DMS 273 (cell line): ENCODE measurements around the gene ARID3B.

Source experiments
- DNase-seq: peaks from one replicate; lab custom pipeline; 2025; ENCODE audit not compliant: unreplicated experiment; lab: John Stamatoyannopoulos, UW

The ARID3B gene

GRCh38 chr15:74540761-74541493 is at the start of gene ARID3B:
Gene ARID3B (plus strand): TSS chr15:74541220. CDS start chr15:74543937, 2,717 bp downstream.
- DNase-seq = peak; percentile 98

GRCh38 chr15:74496648-74497047 is 44.4 kb upstream of the ARID3B start:
- no peak for DNase-seq

- DNase-seq = peak; percentile 79
Measured at GRCh38 chr15:74497584-74497983, 43.4 kb upstream of the ARID3B start.

GRCh38 chr15:74499366-74499765 is 41.7 kb upstream of the ARID3B start:
- no peak for DNase-seq

DNA sequence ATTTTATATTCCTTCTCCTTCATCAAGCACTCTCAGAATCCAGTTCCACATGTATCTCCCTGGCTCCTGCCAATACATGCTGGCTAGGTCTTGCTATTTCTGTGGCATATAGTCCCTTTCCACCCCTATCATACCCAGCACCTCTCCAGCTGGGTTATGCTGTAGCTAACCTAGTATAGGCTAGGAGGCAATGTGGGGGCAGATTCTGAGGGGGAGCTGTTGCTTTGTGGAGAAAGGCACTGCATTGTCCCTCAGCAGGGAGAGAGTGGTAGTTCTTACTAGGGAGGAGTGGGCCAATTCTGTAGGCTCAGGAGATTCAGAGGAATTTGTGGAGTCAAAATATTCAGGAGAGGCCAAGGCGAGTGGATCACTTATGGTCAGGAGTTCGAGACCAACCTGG is 40.6 kb upstream of the ARID3B start:
- peak; percentile 6 for DNase-seq

DNA sequence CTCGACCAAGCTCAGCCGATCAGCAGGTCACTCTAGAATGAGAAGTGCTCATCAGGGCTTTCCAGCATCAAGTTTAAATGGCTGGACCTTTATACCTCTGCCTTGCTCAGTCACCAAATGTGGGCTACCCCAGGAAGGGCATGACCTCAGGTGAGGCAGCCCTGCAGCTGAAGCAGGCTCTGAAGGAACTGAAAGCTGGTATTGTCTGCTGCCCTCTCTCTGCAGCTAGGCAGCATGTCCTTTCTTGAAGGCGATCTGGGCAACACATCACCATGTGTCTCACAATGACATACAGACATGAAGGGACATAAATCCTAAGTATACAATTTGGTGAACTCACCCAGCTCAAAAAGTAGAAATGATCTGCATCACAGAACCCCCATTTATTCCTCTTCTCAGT is 38.7 kb upstream of the ARID3B start:
- no peak for DNase-seq

GRCh38 chr15:74504418-74504817 is 36.6 kb upstream of the ARID3B start:
- no peak for DNase-seq

DNA sequence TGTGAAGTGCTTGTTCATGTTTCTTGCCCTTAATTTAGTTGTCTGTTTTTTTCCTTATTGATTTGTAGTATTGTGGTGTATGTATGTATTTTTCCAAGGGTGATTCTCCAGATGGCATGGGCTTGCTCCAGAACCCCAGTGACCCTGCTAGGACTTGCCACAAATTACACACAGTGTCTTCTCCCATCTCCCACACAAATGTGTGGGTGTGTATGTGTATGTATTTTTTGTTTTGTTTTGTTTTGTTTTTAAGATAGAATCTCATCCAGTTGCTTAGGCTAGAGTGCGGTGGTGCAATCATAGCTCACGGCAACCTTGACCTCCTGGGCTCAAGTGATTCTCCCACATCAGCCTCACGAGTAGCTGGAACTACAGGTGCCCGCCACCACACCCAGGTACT is 36.2 kb upstream of the ARID3B start:
- no peak for DNase-seq

- peak; percentile 41 for DNase-seq
Measured at GRCh38 chr15:74505837-74506514, 35.0 kb upstream of the ARID3B start.

GRCh38 chr15:74506515-74506840 is 34.5 kb upstream of the ARID3B start:
- no peak for DNase-seq

- peak; percentile 8 for DNase-seq
Measured at GRCh38 chr15:74511583-74511982, 29.4 kb upstream of the ARID3B start.

DNA sequence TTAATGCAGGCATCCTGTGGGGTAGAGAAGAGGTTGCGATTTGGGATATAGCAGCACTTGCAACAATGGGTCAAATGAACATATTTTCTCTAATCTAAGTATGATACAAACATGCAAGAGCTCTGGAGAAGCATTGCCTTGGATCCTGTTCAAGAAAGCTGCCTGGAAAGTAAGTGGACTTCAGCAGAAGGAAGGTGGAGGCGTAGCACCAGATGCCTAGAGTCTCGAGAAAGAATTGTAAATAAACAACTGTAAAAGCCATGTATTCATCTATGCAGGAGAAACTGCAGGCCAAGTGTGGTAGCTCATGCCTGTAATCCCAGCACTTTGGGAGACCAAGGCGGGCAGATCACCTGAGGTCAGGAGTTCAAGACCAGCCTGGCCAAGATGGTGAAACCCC is 27.0 kb upstream of the ARID3B start:
- peak; percentile 52 for DNase-seq

- no peak for DNase-seq
Measured at GRCh38 chr15:74517096-74517495, 23.9 kb upstream of the ARID3B start.

DNA sequence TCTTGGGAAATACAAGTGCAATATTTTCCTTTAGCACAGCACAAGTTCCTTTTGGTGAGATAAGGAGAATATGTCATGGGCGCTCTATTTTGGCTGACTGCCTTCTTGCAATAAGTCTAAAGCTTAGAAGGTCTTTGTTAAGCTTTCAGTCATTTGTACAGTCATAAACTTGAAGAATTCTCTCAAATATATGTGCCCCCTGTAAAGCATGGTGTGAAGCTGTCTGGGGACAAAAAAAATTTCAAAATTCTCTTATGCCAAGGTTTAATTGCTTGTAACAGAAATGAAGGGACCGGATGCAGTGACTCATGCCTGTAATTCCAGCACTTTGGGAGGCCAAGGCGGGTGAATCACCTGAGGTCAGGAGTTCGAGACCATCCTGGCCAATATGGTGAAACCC is 21.7 kb upstream of the ARID3B start:
- DNase-seq = no peak

GRCh38 chr15:74520407-74520806 is 20.6 kb upstream of the ARID3B start:
- DNase-seq = no peak

DNA sequence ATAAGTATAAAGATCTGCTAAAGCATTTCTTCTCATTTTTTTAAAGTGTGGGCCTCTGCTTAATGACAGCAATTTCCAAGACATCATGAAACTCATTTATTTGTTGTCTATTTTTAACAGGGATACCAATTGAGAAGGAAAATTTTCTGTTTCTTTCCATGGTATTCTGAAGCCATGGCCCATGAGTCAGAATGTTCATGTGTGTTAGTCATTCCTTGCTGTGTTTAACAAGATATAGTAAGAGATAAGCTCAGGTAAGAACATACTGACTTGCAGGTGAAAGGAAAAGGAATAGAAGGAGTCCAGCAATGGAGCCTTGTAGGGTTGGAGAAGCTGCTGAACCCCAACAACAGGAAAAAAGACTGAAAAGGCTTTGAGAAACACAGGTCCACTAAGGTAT is 17.0 kb upstream of the ARID3B start:
- DNase-seq = no peak

- DNase-seq = no peak
Measured at GRCh38 chr15:74525309-74525708, 15.7 kb upstream of the ARID3B start.

DNA sequence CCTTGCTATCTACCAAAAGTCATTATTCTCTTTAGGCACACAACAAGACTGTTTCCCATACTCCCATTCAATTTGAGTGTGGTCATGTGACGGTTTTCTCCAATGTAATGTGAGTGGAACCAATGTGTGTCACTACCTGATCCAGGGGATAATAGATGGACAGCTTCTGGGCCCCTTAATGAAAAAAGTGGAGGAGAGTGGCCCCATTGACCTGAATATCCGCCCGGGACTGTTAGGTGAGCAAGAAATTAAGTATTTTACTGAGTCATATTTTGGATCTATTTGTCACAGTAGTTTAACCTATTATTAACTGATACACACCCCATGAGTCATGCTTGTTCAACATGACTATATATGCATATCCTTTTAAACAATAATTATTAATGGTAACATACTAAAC is 15.1 kb upstream of the ARID3B start:
- no peak for DNase-seq

DNA sequence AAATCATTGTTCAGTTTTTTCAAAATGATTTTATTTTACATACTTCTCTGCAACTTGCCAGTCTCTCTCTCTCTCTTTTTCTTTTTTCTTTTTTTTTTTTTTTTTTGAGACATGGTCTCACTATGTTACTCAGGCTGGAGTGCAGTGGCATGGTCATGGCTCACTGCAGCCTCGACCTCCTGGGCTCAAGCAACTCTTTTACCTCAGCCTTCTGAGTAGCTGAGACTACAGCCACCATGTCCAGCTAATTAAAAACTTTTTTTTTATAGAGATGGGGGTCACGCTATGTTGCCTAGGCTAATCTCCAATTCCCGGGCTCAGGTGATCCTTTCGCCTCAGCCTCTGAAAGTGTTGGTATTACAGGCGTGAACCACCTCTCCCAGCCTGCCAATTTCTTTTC is 12.1 kb upstream of the ARID3B start:
- no peak for DNase-seq

DNA sequence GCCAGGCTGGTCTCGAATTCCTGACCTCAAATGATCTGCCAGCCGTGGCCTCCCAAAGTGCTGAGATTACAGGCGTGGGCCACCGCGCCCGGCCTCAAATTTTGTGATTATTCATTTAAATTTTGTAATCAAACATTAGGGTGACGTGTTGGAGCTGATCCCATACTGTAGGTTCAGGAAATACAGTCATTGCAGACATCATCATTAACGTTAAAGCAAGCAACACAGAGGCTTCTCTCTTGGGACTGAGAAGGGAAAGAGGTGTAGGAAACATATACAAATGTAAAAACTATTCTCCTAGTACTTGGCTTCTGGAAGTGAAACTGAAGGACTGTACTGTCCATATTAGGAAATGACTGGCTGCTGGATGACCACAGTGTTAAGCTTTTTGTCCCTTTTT is 11.1 kb upstream of the ARID3B start:
- no peak for DNase-seq

- peak; percentile 84 for DNase-seq
Measured at GRCh38 chr15:74530771-74531143, 10.3 kb upstream of the ARID3B start.

DNA sequence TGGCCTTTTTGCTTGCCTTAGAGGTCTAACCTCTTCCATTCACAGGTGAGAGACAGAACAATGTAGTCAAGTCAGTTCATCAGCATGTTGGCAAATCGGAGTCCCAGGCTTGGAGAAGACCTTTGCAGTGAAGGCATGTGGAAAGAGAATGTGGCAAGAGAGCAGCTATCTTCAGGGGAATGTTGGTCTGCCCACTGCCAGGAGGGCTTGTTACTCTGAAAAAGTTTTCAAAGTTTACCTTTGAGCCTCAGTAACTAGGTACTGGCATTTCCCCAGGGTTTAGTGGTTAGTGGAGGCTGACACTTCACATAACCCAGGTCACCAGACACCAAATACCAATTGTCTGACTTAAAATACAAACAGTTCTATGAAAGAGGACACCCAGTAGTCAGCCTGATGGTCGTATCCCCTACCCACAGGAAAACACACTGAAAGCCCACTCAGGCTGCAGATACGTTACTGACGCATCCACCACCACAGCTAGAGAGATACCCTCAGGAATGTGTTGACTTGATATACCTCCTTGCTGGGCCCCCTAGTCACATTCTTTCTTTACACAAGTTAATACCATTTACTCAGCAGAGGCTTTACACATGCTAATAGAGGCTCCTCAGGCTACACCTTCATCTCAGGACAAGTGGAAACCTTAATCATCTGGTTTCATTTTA is 9.7 kb upstream of the ARID3B start:
- no peak for DNase-seq
